MG63 (cell line): ENCODE results near the gene FRMD4B. TPM values are rescaled to one million over a fixed set of nuclear protein-coding genes. Genes with fewer than 3 reads are reported as not detected.
A peak's percentile ranks its signal among the peaks of the same experiment; 100 is the strongest.

Experiments
- DNase-seq: peaks from one replicate; pipeline ENCODE4 v3.0.0-alpha.2; 2020
- H3K27me3 ChIP-seq: fragments of 250-450 bp; sonication (Bioruptor Pico); 2 replicates; pipeline ENCODE4 v1.5.1; 2020; ENCODE audit warnings: mild to moderate bottlenecking, moderate library complexity
- H3K36me3 ChIP-seq: fragments of 250-450 bp; sonication (Bioruptor Pico); 2 replicates; pipeline ENCODE4 v1.5.1; 2020; ENCODE audit warnings: mild to moderate bottlenecking, moderate library complexity
- H3K4me3 ChIP-seq: fragments of 250-450 bp; sonication (Bioruptor Pico); 2 replicates; pipeline ENCODE4 v1.5.1; 2020; ENCODE audit warnings: mild to moderate bottlenecking, moderate library complexity
- H3K9me3 ChIP-seq: fragments of 250-450 bp; sonication (Bioruptor Pico); 2 replicates; pipeline ENCODE4 v1.5.1; 2020; ENCODE audit warnings: mild to moderate bottlenecking, moderate library complexity
- total RNA-seq: library from RNA; depleted of rRNA; stranded (reverse); fragments of >200 nt; shearing (Covaris generic); gene quantifications from 2 replicates; pipeline ENCODE4 v1.2.3, GENCODE V29; 2014; ENCODE audit warnings: low replicate concordance

Gene FRMD4B
- total RNA-seq, 1 experiment from 2014 or later = 5.1 TPM

DNA sequence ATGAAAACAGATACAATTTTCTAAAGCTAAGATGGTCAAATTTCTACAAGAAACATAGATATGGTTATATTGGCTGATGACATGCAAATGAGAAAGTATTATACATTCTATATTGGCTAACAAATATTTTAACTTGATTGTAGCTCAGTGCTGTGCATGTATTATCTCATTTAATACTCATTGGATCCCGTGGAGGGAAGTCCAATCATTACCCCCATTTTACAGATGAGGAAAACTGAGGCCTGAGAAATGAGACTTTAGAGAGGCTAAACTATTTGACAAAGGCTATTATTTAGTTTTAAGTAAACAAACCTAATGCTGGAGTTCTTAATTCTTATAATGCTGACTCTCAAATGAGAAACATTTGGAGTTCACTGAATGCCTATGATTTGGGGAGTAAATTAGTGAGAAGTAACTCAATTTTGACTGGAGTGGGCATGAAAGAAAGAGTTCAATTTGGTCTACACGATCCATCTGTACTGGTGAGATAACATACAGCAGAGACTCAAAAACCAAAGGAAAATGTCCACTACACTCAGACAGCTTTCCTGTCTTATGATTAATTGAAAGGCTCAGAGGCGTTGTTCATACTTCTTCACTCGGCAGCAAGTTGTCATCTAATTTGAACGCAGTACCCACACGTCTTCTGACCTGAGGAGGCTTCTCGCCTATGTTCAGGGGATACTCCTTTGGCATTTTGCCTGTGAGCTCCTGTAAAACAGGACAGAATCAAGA, 191.3 kb downstream of the FRMD4B start:
- Histone ChIP-seq H3K36me3 (no peaks in the 10 kb centered on the region), H3K27me3 (no peaks in the 10 kb centered on the region), H3K4me3 (no peak overlapping the region), H3K9me3 (no peaks in the 10 kb centered on the region)
- DNase-seq = no peak

DNA sequence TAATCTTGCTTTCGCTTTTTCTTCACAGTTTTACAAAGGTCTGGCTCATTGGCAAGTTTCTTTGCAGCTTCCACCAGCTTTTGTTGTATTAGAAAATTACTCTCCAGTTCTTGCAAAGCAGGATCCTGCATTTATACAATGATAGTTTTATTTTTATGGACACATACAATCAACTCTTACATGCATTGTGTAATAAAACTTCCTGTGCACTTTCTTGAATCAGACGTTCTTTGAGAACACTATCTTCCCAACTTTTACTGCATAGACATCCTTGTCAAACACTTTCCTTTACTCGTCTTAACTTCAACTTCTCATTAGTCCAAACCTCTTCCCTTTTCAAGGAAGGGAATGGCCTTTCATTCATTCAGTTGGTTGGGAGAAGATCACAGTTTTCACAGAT, 192.1 kb downstream of the FRMD4B start:
- no peaks in the 10 kb centered on the region for H3K36me3 ChIP-seq

DNA sequence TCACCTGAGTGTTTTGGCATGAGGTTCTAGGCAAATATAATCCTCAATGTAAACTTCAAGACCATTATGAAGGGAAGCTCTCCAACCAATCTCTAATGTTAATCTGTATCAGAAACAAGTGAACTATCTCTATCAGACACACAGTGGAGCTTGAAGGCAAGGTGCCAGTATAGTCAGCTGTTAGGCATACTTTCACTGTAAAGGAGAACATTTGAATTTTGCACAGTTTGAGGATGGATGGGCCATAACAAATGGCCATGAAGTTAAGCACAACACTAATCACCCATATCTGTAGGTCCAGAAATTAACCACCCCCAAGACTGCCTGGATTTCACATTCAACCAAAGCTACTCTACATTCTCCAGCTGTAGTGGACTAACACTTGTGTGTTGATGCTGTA, 194.4 kb downstream of the FRMD4B start:
- no peak overlapping the region for H3K4me3 ChIP-seq
- no peaks in the 10 kb centered on the region for H3K9me3 ChIP-seq
- DNase-seq = no peak
- no peaks in the 10 kb centered on the region for H3K27me3 ChIP-seq
- H3K36me3 ChIP-seq = no peaks in the 10 kb centered on the region

More for the DNA sequence above, 192.1 kb downstream of the FRMD4B start:
- Histone ChIP-seq H3K4me3 (no peak overlapping the region), H3K9me3 (no peaks in the 10 kb centered on the region), H3K27me3 (no peaks in the 10 kb centered on the region)
- DNase-seq = no peak

DNA sequence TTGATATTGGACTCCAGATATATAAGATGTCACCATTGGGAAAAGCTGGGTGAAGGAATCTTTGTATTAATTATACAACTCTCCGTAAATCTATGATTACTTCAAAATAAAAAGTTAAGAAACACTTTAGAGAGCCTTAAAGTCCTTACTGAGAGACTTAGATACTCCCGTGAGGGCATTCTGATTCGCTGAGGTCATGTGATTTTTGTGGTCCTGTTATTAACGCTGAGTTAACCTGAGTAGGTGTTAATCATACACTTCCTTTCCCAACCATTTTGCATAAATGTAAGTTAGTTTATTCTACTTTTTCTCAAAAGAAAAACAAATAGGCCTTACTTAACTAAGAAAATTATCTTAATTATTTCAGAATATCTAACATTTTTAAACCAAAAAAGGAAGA, 196.4 kb downstream of the FRMD4B start:
- no peak overlapping the region for H3K4me3 ChIP-seq
- no peaks in the 10 kb centered on the region for H3K36me3 ChIP-seq
- DNase-seq = no peak
- no peaks in the 10 kb centered on the region for H3K27me3 ChIP-seq
- no peaks in the 10 kb centered on the region for H3K9me3 ChIP-seq

DNA sequence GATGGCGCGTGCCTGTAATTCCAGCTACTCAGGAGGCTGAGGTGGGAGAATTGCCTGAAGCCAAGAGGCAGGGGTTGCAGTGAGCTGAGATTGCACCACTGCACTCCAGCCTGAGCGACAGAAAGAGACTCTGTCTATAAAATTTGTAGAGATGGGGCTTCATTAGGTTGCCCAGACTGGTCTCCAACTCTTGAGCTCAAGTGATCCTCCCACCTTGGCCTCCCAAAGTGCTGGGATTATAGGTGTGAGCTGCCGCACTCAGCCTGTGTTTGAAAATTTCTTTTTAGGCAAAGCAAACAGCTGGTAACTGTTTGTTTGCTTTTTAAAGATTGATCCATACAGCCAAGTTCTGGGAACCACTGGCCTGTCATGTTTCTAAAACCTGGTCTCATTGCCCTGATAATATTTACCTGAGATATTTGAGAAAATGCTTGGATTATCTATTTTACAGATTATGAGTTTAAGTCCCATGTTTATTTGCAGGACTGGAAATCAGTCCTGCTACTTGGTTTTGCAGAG, 199.3 kb downstream of the FRMD4B start:
- H3K4me3 ChIP-seq = no peak overlapping the region
- DNase-seq = no peak
- no peaks in the 10 kb centered on the region for H3K36me3 ChIP-seq
- H3K27me3 ChIP-seq = no peaks in the 10 kb centered on the region
- H3K9me3 ChIP-seq = no peaks in the 10 kb centered on the region

DNA sequence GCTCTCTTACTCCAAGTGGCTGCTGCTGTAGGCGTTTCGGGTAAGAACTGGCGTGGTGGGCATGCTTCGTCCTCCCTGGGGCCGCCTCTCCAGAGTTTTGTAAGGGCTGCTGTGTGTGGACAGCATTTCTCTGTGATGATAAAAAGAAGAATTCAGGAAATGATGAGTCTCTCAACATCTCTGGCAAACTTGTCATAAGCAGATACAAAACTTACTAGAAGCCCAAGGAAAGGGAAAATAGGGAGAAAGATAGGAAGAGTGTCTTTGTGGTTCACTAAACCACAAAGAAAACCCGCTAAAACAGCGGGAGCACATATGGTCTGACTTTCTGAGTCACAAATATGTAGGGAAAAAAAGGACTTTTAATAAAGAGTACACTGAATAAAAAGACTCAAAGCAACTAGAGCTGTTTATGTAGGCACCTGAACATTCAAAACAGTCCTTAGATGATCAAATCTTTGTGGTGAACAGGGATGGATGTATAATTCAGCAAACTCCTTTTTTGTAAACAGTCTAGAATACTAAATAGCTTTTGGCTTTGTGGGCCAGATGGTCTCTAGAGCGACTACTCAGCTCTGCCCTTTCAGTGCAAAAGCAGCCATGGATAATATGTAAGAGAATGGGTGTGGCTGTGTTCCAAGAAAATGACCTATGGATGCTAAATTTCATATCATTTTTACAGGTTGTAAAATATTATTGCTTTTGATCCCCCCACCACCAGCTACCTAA, 203.1 kb downstream of the FRMD4B start:
- Histone ChIP-seq H3K27me3 (no peaks in the 10 kb centered on the region), H3K9me3 (no peaks in the 10 kb centered on the region), H3K4me3 (no peak overlapping the region), H3K36me3 (no peaks in the 10 kb centered on the region)
- DNase-seq = no peak

DNA sequence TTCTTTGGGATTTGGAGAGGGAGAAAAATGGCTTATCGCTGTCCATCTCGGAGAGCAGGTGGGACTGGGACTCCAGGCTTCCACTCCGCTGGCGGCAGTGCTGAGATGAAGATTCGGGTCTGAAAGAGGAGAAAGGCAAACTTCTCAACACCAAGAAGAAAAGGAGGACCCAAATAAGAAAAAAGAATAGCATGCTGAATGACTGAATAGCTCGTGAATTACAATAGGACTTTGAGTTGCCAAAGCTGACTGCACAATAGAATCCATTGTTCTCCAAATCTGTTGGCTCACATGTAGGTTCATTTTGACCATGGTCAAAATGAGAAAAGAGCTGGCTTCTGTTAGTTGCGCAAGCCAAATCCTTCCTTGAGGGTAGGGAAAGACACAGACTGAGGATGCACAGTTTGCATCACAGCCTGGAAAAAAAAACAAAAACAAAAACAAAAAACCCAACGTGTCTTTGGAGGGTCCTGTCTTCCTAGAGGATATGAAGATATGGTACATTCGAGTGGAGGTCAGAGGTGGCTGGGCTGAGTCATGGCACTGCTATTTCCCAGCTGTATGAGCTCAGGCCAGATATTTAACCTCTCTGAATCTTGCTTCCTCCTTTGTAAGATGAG, 204.2 kb downstream of the FRMD4B start:
- Histone ChIP-seq H3K9me3 (no peaks in the 10 kb centered on the region), H3K4me3 (no peak overlapping the region), H3K27me3 (no peaks in the 10 kb centered on the region), H3K36me3 (no peaks in the 10 kb centered on the region)
- DNase-seq = peak; percentile 45

DNA sequence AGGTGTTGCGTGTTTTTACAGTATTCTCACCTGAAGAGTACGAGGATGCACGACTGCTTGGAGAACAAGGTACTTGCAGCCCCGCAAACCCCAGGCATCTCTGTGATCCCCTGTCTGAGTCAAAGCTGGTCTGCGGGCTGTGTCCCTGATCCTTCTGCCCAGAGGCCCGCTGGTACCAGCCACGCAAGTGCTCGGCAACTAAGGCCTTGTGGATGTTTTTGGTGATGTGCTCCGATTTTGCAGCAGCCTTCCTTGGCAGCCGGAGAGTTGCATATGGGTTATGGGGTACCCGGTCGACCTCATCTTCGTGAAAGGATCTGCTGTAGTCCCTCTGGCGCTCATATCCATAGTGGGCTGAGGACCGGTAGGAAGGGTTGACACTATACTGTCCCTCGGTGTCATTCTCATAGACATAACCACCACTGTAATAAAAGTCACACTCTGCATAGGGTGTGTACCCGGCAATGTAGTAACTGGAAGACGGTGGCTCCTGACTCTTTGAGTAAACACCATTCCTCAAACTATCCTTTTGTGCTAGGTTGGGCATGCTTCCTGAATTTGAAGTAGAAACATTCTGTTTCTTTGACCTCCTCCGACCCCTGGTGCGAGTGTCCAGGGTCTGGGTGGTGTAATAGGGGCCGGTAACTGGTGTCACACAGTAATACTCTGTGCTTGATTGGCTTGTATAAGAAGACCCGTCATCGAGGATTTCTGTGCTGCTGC, 204.9 kb downstream of the FRMD4B start:
- no peaks in the 10 kb centered on the region for H3K9me3 ChIP-seq
- no peak for DNase-seq
- no peaks in the 10 kb centered on the region for H3K27me3 ChIP-seq
- no peaks in the 10 kb centered on the region for H3K36me3 ChIP-seq
- no peak overlapping the region for H3K4me3 ChIP-seq

DNA sequence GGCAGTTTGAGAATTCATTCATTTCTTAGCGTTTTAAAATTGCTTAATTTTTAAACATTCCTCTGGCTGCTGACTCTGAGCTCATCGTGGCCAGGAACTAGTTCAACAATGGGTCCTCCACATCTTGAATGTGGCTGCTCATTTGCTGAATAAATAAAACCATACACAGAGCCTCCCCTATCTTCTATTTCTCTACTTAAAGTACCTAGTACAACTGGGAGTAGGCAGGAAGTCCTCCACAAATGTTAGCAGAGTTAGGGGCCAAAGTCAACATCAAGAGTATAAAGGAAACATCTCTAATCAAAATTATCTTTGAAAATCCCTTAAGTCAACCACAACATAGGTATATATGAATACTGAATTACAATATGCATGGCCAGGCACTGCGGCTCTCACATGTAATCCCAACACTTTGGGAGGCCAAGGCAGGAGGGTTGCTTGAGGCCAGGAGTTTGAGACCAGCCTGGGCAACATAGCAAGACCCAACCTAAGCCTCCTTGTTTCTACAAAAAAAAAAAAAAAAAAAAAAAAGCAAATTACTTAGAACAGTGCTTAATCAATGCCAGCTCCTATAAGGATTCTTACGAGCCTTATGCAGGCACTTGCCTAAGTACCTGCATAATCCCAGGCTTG, 206.0 kb downstream of the FRMD4B start:
- Histone ChIP-seq H3K36me3 (no peaks in the 10 kb centered on the region), H3K27me3 (no peaks in the 10 kb centered on the region), H3K9me3 (no peaks in the 10 kb centered on the region), H3K4me3 (no peak overlapping the region)
- DNase-seq = no peak

DNA sequence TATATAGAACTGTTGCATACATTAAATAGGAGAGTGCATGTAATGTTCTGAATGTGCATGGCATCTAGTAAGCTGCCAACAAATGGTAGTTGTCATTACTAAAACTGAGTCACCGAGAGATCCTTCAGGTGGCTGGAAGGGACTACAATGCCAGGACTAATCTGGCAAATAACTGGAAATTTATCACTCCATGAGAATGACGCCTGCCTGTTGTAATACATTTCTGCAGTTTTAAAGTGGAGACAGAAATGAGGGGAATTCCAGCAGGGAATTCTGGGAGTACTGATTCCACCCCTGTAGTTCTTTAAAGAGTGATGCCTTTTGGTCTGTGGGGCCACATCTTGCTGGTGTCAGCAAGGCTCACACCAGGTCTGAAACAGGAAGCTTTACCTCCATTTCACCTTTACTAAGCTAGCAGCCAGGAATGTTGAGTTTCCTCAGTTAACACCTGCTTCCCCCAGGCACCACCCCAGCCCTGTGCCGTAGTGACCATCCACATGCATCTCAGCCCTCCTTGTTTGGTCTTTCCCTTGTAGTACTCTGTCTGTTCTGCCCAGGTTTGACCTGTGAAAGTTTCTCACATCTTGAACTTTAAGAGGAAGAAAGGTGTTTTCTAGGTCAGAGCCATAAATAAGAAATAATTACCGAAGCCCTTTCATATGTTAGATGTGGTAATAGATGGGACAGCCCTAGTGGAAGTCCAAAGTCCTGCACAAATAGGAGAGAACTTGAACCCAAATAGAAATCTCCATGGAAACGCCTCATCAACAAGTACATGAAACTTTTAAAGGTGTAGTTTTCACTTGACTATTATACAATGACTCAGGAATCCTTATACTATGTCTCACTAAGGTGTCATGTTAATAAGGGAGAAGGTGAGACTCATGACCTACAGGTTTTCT, 206.8 kb downstream of the FRMD4B start:
- H3K9me3 ChIP-seq = no peaks in the 10 kb centered on the region
- H3K4me3 ChIP-seq = no peak overlapping the region
- no peaks in the 10 kb centered on the region for H3K36me3 ChIP-seq
- no peaks in the 10 kb centered on the region for H3K27me3 ChIP-seq
- DNase-seq = no peak

DNA sequence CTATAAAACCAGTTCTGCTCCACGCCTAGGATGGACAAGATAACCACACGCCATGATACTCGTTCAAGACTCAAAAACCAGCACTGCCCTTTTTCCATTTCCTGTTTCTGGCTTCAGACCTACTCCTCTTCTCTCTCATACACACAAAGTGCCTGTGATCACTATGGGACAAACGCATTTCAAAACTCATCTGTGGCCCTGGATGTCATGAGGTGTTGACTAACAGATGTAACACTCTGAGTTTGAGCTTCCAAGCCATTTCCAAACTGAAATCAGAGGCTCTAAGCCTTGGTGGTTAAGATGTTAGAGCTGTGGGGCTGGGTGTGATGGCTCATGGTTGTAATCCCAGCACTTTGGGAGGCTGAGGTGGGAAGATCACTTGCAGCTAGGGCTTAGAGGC, 207.8 kb downstream of the FRMD4B start:
- H3K9me3 ChIP-seq = no peaks in the 10 kb centered on the region
- DNase-seq = no peak
- no peaks in the 10 kb centered on the region for H3K27me3 ChIP-seq
- no peak overlapping the region for H3K4me3 ChIP-seq
- no peaks in the 10 kb centered on the region for H3K36me3 ChIP-seq

DNA sequence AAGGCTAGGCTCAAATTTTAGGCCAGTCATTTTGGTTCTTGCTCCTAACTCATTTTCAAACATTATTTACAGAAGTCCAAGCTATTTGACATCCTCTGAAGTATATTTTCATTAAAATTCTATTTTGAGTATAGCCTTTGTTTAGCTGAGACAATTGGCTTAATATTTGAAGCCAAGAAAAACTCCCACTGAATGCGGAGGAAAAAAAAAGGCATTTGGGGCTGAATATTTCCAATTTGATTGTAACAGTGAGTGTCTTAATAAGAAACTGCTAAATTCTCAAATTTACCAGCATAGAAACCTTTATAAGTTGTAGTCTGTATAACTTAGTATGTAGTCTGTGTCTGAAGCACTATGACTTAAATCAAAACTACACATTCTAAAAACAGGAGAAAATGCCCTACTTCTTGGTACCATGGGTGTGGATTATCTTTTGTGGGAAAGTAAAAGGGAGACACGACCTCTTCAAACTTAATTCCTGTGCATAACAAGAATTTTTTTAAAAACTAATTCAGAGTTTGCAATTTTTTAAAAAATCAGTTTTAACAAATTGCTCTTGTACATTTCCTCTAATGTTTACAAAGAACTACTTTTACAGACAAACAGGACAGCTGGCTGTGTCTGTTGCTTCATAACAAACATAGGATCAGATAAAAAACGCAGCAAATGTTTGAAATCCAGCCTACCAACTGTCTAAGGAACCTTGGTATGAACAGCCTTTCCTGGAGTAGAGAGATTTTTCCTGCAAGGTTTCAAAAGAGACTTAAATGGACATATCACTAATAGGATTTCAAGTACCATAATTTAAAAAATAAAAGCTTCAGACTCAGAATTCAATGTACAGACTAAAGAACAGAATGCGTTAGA, 210.8 kb downstream of the FRMD4B start:
- Histone ChIP-seq H3K36me3 (no peaks in the 10 kb centered on the region), H3K4me3 (no peak overlapping the region), H3K27me3 (no peaks in the 10 kb centered on the region), H3K9me3 (no peaks in the 10 kb centered on the region)
- DNase-seq = no peak

DNA sequence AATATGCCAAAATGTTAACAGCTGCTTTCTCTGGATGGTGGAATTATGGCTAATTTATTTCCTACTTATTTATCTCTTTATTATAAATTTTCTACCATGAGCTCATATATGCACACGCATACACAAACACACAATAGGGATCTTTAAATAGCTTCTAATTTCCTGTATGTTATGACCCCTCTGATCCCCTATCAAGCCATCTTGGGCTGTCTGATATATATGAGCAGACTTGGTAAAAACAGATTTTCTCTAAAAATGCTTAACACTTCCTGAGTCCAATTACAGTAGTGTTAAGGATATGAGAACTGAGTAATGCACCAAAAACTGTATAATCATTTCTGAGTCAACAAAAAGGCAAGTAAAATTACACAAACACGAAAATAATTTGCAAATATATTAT, 211.4 kb downstream of the FRMD4B start:
- Histone ChIP-seq H3K36me3 (no peaks in the 10 kb centered on the region), H3K27me3 (no peaks in the 10 kb centered on the region), H3K9me3 (no peaks in the 10 kb centered on the region), H3K4me3 (no peak overlapping the region)
- no peak for DNase-seq

DNA sequence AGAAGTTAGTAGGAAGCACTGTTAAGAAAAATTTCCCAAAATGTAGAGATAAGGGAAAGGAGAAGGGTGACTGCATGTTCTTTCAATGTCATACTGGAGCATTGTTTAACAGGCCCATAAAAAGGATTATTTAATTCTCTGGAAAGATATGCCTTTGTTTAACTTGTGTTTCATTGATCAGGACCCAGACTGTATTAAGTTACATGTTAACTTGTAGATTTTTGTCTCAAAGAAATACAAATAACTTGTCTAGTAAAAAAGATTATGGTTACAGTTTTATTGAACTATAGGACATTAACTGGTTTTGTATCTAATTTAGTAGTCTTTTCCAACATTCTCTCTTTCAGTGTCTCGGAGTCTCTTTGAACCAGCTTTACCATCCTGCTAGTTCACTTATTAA, 213.8 kb downstream of the FRMD4B start:
- H3K36me3 ChIP-seq = no peaks in the 10 kb centered on the region
- H3K4me3 ChIP-seq = no peak overlapping the region
- no peaks in the 10 kb centered on the region for H3K9me3 ChIP-seq
- H3K27me3 ChIP-seq = no peaks in the 10 kb centered on the region
- DNase-seq = no peak

DNA sequence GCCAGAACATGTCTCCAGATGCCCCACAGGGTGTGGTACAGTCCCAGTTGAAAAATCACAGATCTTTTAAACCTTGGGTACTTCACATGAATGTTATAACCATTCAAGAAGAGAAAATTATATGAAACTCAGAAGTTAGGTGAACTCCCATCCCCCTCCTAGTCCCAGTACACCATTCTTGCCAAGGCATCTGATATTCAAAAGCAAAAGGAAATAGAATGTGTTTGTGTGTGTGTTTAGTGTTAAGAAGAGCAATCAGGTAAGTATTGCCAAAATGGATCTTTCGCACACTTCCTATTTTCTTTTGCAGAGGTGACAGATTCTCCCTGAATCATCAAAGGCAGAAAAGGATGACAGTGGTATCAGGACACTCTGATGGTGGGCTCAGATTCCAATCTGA, 219.4 kb downstream of the FRMD4B start:
- Histone ChIP-seq H3K9me3 (no peaks in the 10 kb centered on the region), H3K36me3 (no peaks in the 10 kb centered on the region), H3K27me3 (no peaks in the 10 kb centered on the region), H3K4me3 (no peak overlapping the region)
- no peak for DNase-seq
